H1 (cell line): ENCODE data around the gene CNOT3. TPM values are rescaled to one million over a fixed set of nuclear protein-coding genes. Genes with fewer than 3 reads are reported as not detected.

Experiments
- CTCF ChIA-PET: fragments of 300-600 bp; sonication (Branson Sonifier 250); formaldehyde crosslinking; loops from one replicate; lab custom pipeline; 2021; ENCODE audit not compliant: partially characterized antibody; lab: Charles Lee
- POLR2A ChIA-PET: fragments of 300-600 bp; sonication (Branson Sonifier 250); formaldehyde crosslinking; loops from one replicate; lab custom pipeline; 2021; ENCODE audit warnings: inconsistent platforms; ENCODE audit not compliant: partially characterized antibody; lab: Charles Lee
- DNase-seq, 2 experiments: peaks; one replicate each; pipeline versions ENCODE4 v3.0.0 to v3.0.0-alpha.2; 2010 to 2022; ENCODE audit warnings: low spot score in 2 of 2, low read depth in 1 of 2, mixed read lengths in 1 of 2
- FAIRE-seq: peaks from 2 replicates; lab custom pipeline; 2011; peaks lifted over from hg19 to GRCh38; lab: Jason Lieb, UNC
- H2AFZ ChIP-seq: 2 replicates; pipeline ENCODE4 v1.8.1; 2012; ENCODE audit warnings: low read length, inconsistent platforms
- H2AK5ac ChIP-seq: 2 replicates; pipeline ENCODE4 v1.6.1; 2013; ENCODE audit warnings: low read depth, low read length
- H2BK120ac ChIP-seq: replicated peaks from 2 replicates; pipeline ENCODE3; 2013; ENCODE audit warnings: low read depth, low read length, inconsistent platforms
- H2BK12ac ChIP-seq: 2 replicates; pipeline ENCODE4 v1.6.1; 2013; ENCODE audit warnings: low read depth, low read length
- H2BK15ac ChIP-seq: 2 replicates; pipeline ENCODE4 v1.6.1; 2013; ENCODE audit warnings: low read length
- H2BK20ac ChIP-seq: 2 replicates; pipeline ENCODE4 v1.6.1; 2013; ENCODE audit warnings: low read length
- H2BK5ac ChIP-seq: 2 replicates; pipeline ENCODE4 v1.6.1; 2013; ENCODE audit warnings: low read depth, low read length
- H3K14ac ChIP-seq: 2 replicates; pipeline ENCODE4 v1.6.1; 2013; ENCODE audit warnings: inconsistent platforms; ENCODE audit not compliant: insufficient read length
- H3K18ac ChIP-seq: 2 replicates; pipeline ENCODE4 v1.6.1; 2013; ENCODE audit warnings: low read length; ENCODE audit errors: extremely low read depth
- H3K23ac ChIP-seq: 2 replicates; pipeline ENCODE4 v1.6.1; 2013; ENCODE audit warnings: inconsistent platforms; ENCODE audit not compliant: insufficient read length
- H3K23me2 ChIP-seq: 2 replicates; pipeline ENCODE4 v1.6.1; 2013; ENCODE audit warnings: low read depth, low read length
- H3K27ac ChIP-seq: 2 replicates; pipeline ENCODE4 v1.6.1; 2011; ENCODE audit warnings: low read depth, low read length, inconsistent platforms
- H3K27me3 ChIP-seq, 4 experiments: replicated peaks in 1 of 4; 1 replicate in 1 of 4; 2 replicates in 3 of 4; pipeline versions ENCODE4 v1.6.1 to v1.8.1; 2011 to 2013; ENCODE audit warnings: low read length in 3 of 4, mild to moderate bottlenecking in 3 of 4, inconsistent platforms in 2 of 4, mixed read lengths in 2 of 4, moderate library complexity in 1 of 4; ENCODE audit not compliant: control insufficient read depth in 3 of 4, insufficient read depth in 3 of 4; ENCODE audit errors: extremely low read depth in 1 of 4
- H3K36me3 ChIP-seq, 4 experiments: 2 replicates each; pipeline versions ENCODE4 v1.6.1 to v1.8.1; 2011 to 2013; ENCODE audit warnings: mild to moderate bottlenecking in 4 of 4, low read length in 3 of 4, moderate library complexity in 2 of 4, control low read depth in 1 of 4, inconsistent platforms in 1 of 4; ENCODE audit not compliant: insufficient read depth in 4 of 4, control insufficient read depth in 2 of 4
- H3K4ac ChIP-seq: replicated peaks from 2 replicates; pipeline ENCODE3; 2013; ENCODE audit warnings: low read length, low read depth, mixed read lengths, inconsistent platforms; ENCODE audit not compliant: insufficient read length
- H3K4me1 ChIP-seq, 4 experiments: replicated peaks in 1 of 4; 1 replicate in 1 of 4; 2 replicates in 3 of 4; pipeline versions ENCODE4 v1.6.1 to v1.8.1; 2011 to 2013; ENCODE audit warnings: low read length in 3 of 4, inconsistent platforms in 2 of 4, mixed read lengths in 1 of 4; ENCODE audit not compliant: insufficient read depth in 4 of 4, control insufficient read depth in 3 of 4
- H3K4me2 ChIP-seq, 2 experiments: 2 replicates each; pipeline versions ENCODE4 v1.6.1 to v1.8.1; 2011 to 2013; ENCODE audit warnings: low read depth in 2 of 2, low read length in 2 of 2, control low read depth in 1 of 2, inconsistent platforms in 1 of 2, mild to moderate bottlenecking in 1 of 2; ENCODE audit not compliant: insufficient read depth in 1 of 2
- H3K4me3 ChIP-seq, 4 experiments: fragments of 200-600, 300-600 bp in 1 of 4; sonication (generic), shearing (Covaris generic), sonication (Bioruptor Twin) in 1 of 4; 2 replicates each; pipeline versions ENCODE4 v1.5.1 to v1.8.1; 2011 to 2016; ENCODE audit warnings: low read length in 4 of 4, low read depth in 3 of 4, control low read depth in 2 of 4, inconsistent platforms in 2 of 4, mild to moderate bottlenecking in 2 of 4, mixed read lengths in 1 of 4, moderate library complexity in 1 of 4; ENCODE audit not compliant: insufficient read depth in 2 of 4; ENCODE audit errors: extremely low read depth in 1 of 4
- H3K56ac ChIP-seq: replicated peaks from 2 replicates; pipeline ENCODE3; 2013; ENCODE audit warnings: low read depth, mild to moderate bottlenecking, mixed read lengths, low read length, inconsistent platforms; ENCODE audit not compliant: insufficient read length
- H3K79me1 ChIP-seq: 2 replicates; pipeline ENCODE4 v1.6.1; 2013; ENCODE audit warnings: low read depth, low read length, control low read depth
- H3K79me2 ChIP-seq, 2 experiments: 2 replicates each; pipeline versions ENCODE4 v1.6.1 to v1.8.1; 2012 to 2013; ENCODE audit warnings: low read length in 2 of 2, mild to moderate bottlenecking in 2 of 2, inconsistent platforms in 1 of 2; ENCODE audit not compliant: insufficient read depth in 2 of 2, control insufficient read depth in 1 of 2
- H3K9ac ChIP-seq, 4 experiments: replicated peaks in 1 of 4; 1 replicate in 1 of 4; 2 replicates in 3 of 4; pipeline versions ENCODE4 v1.6.1 to v1.8.1; 2011 to 2013; ENCODE audit warnings: low read depth in 3 of 4, low read length in 3 of 4, control low read depth in 2 of 4, mild to moderate bottlenecking in 2 of 4, moderate library complexity in 2 of 4, inconsistent platforms in 1 of 4; ENCODE audit errors: extremely low read depth in 1 of 4
- H3K9me3 ChIP-seq, 2 experiments: 2 replicates each; pipeline versions ENCODE4 v1.6.1 to v1.8.1; 2012 to 2013; ENCODE audit warnings: mild to moderate bottlenecking in 2 of 2, moderate library complexity in 2 of 2, control low read depth in 1 of 2, inconsistent platforms in 1 of 2, low read depth in 1 of 2, low read length in 1 of 2, mixed read lengths in 1 of 2; ENCODE audit not compliant: insufficient read depth in 2 of 2
- H4K20me1 ChIP-seq, 2 experiments: replicated peaks in 1 of 2; 2 replicates each; pipeline versions ENCODE3 to v1.8.1; 2011 to 2013; ENCODE audit warnings: inconsistent platforms in 2 of 2, low read length in 2 of 2, mild to moderate bottlenecking in 1 of 2; ENCODE audit not compliant: insufficient read depth in 2 of 2, control insufficient read depth in 1 of 2
- H4K5ac ChIP-seq: 2 replicates; pipeline ENCODE4 v1.6.1; 2013; ENCODE audit warnings: low read length, low read depth, mixed read lengths, inconsistent platforms; ENCODE audit not compliant: insufficient read length
- H4K8ac ChIP-seq: 2 replicates; pipeline ENCODE4 v1.8.0; 2013; ENCODE audit warnings: mild to moderate bottlenecking, moderate library complexity, low read length, inconsistent platforms; ENCODE audit not compliant: insufficient read depth; ENCODE audit errors: extremely low read depth
- H4K91ac ChIP-seq: replicated peaks from 2 replicates; pipeline ENCODE3; 2013; ENCODE audit warnings: low read length, mixed read lengths, inconsistent platforms; ENCODE audit not compliant: insufficient read length
- JUND ChIP-seq: IDR thresholded peaks from 2 replicates; pipeline ENCODE4 v1.6.1; 2011; ENCODE audit warnings: mild to moderate bottlenecking, improper control_type of control experiment, low read length
- SIRT6 ChIP-seq: IDR thresholded peaks from one replicate; pipeline ENCODE4 v1.7.1; 2012; ENCODE audit warnings: low read length, inconsistent platforms
- SP4 ChIP-seq: IDR thresholded peaks from 2 replicates; pipeline ENCODE4 v1.6.1; 2012; ENCODE audit warnings: low read length, inconsistent platforms
- TBP ChIP-seq: IDR thresholded peaks from 2 replicates; pipeline ENCODE4 v1.6.1; 2011; ENCODE audit warnings: low read depth, low read length, improper control_type of control experiment
- TEAD4 ChIP-seq: IDR thresholded peaks from 2 replicates; pipeline ENCODE4 v1.6.1; 2012; ENCODE audit warnings: low read depth, low read length, inconsistent platforms, mixed read lengths
- WGBS, 2 experiments: shearing (Covaris generic) in 1 of 2; methylation state at CpG; one replicate each; pipeline versions ENCODE4 v1.1.6 to v1.1.7; 2013 to 2015; ENCODE audit warnings: low lambda C conversion rate in 2 of 2, mixed read lengths in 2 of 2, inconsistent platforms in 1 of 2, low coverage in 1 of 2, missing lambda C conversion rate in 1 of 2; ENCODE audit not compliant: insufficient replicate concordance in 2 of 2, insufficient coverage in 1 of 2, insufficient read length in 1 of 2; ENCODE audit errors: extremely low coverage in 1 of 2, missing lambda C conversion rate in 1 of 2; 5-methylcytosine and 5-hydroxymethylcytosine counted together
- polyA plus RNA-seq, 7 experiments: library from polyadenylated mRNA; depleted of rRNA in 3 of 7; stranded (reverse) in 5 of 7; unstranded in 2 of 7; fragments of >200 nt in 5 of 7; fragments of 200-250 nt in 2 of 7; gene quantifications; 1 replicate in 5 of 7; 2 replicates in 1 of 7; 4 replicates in 1 of 7; pipeline versions ENCODE4 v1.2.1 to v1.2.3, GENCODE V29; 2011 to 2013; ENCODE audit warnings: missing spikeins in 2 of 7, mixed read lengths in 2 of 7
- total RNA-seq: library from RNA; stranded (reverse); fragmentation: NEBNext Ultra II Directional; extraction: Animal tissue kit (Norgen Biotek cat#: 25700); gene quantifications from 2 replicates; pipeline ENCODE4 v1.2.1, GENCODE V29; 2021

The CNOT3 gene
- total and polyA plus RNA-seq, 2 of the 8 experiments (the other 6 are each of a cell fraction or from before 2014, with no cell fraction given) = 21.2 to 86.4 TPM

- H2BK5ac ChIP-seq = no peak overlapping the region; the same call in 1 of the 2 replicates
- H4K91ac ChIP-seq = no peak overlapping the region
- FAIRE-seq (no peak), DNase-seq (no peak)
- no peak overlapping the region for H2BK20ac ChIP-seq
- no peak overlapping the region for H3K14ac ChIP-seq
- H3K56ac ChIP-seq = peak overlapping the region; percentile 18
- 0 out of 2 replicates have a peak overlapping the region, but pooled peaks have one; percentile 86 for H3K27ac ChIP-seq
- H4K20me1 ChIP-seq = peaks cover 0 to 12% of the 10 kb centered on the region in 2 experiments
- H3K23ac ChIP-seq = no peak overlapping the region
- peak overlapping the region in 3 of 4 experiments; percentile 77 to 79 (median 78); a peak in 6 of 7 replicates for H3K9ac ChIP-seq
- H4K5ac ChIP-seq = no peak overlapping the region
- H3K18ac ChIP-seq = no peak overlapping the region; the same call in 1 of the 2 replicates
- H3K4me3 ChIP-seq = peak overlapping the region; percentile 60 to 96 (median 68)
- peaks cover 3 to 12% (median 7%) of the 10 kb centered on the region in 4 experiments; a peak in 5 of 7 replicates for H3K4me1 ChIP-seq
- H4K8ac ChIP-seq = peak overlapping the region; percentile 6; the same call in 1 of the 2 replicates
- CTCF ChIA-PET = interaction anchor here (0.7 to 2.3 kb wide), 10 partner anchors 8 to 129 kb away, joined by 3 to 7 read pairs (median 4); no protein-coding TSS in a partner anchor
- 52% methylated on average over 10 of the region's 12 CpGs; no CpG with 5 or more reads in 1 of the 2 experiments for WGBS, 2 experiments
- peak overlapping the region; percentile 80 to 86 for H3K4me2 ChIP-seq
- peaks cover 3 to 32% of the 10 kb centered on the region in 2 experiments; a peak in 3 of 4 replicates for H3K79me2 ChIP-seq
- POLR2A ChIA-PET = interaction anchor here (1.0 to 28.7 kb wide), 6 partner anchors 9 to 78 kb away, joined by 3 to 909 read pairs (median 22); partner anchors contain the start of genes CNOT3, LENG1, RPS9 and TMC4
- no peak overlapping the region for H2BK12ac ChIP-seq
- peaks cover 13% of the 10 kb centered on the region for H3K79me1 ChIP-seq
- H3K36me3 ChIP-seq = peaks cover 4 to 12% (median 8%) of the 10 kb centered on the region in 4 experiments; a peak in 6 of 8 replicates
- TF ChIP-seq TEAD4 (no peak), SP4 (no peak), JUND (no peak), TBP (no peak), SIRT6 (no peak)
- H2BK120ac ChIP-seq = no peak overlapping the region
- peaks cover 11% of the 10 kb centered on the region for H3K23me2 ChIP-seq
- no peak overlapping the region for H2AFZ ChIP-seq
- no peaks in the 10 kb centered on the region for H3K9me3 ChIP-seq
- H3K4ac ChIP-seq = no peak overlapping the region
- H3K27me3 ChIP-seq = no peaks in the 10 kb centered on the region
- H2BK15ac ChIP-seq = no peak overlapping the region
- H2AK5ac ChIP-seq = no peak overlapping the region
Observed at GRCh38 chr19:54188215-54188871, 50.8 kb downstream of the CNOT3 start.
